ENCODE data around the gene ABL1.
"Not testable (repeated sequence)": the region's sequence is repeated elsewhere in the genome, so short reads cannot be mapped to it uniquely, and the experiment has no call there.

Gene ABL1

DNA sequence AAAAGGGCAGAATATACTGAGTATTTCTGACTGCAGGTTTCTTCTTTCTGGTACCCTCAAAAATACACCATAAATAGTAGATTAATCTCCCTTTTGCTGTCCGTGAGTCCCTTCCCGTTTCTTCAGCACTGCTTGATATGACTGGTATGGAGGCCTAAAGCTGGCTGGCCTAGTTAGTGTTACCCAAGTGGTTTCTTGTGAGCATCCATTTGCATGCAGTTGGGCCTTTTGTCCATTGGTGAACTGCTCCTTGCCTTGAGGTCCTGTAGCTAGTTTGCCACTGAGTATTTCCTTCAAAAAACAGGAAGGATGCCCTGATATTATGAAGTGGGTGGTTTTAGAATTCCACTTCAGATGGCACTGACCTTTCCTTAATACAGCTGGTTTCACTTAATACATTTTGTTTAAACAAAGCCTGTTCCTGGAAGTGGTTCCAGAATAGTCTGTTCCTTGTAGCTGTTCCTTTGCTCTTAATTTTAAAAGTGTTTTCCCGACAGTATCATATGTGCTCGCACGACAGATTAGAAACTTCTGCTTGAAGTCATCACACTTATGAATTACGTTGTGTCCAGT is 40.0 kb upstream of the ABL1 start:
- POLR2A ChIA-PET: no interaction called here
- CTCF ChIA-PET: interaction anchor here (0.7 to 1.8 kb wide), 7 partner anchors 24 to 1500 kb away, joined by 3 to 8 read pairs (median 4); no protein-coding TSS in a partner anchor
- Histone ChIP-seq H3K27ac (ENCODE audit: extremely low read depth, low read depth, low read length) (no peak overlapping the region), H3K4me1 (ENCODE audit: control insufficient read depth, insufficient read depth, low read length) (no peaks in the 10 kb centered on the region), H3K36me3 (ENCODE audit: control insufficient read depth in 2 of 2, insufficient read depth in 1 of 2, low read length in 2 of 2) (no peaks in the 10 kb centered on the region), H3K4me3 (ENCODE audit: low read depth, low read length) (no peak overlapping the region), H3K9me3 (ENCODE audit: control insufficient read depth, insufficient read depth, low read depth, low read length) (no peaks in the 10 kb centered on the region)
- TF ChIP-seq ZNF843 (tag by site-specific recombination; IDR thresholded peaks at IDR 0.05): no peak
- TF ChIP-seq ZNF558 (tag by site-specific recombination; IDR thresholded peaks at IDR 0.05): no peak
- TF ChIP-seq ZNF600 (tag by site-specific recombination; IDR thresholded peaks at IDR 0.05): no peak

DNA sequence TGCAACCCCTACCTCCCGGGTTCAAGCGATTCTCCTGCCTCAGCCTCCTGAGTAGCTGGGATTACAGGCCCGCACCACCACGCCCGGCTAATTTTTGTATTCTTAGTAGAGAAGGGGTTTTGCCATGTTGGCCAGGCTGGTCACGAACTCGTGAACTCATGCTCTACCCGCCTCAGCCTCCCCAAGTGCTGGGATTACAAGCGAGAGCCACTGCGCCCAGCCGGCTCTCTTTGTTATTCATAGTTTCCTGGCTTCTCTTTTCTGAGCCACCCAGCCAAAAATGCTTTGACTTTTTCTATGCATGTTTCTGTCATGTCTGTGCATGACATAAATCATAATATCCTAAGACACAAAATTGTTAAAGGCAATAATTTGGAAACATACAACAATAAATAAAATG is 31.9 kb upstream of the ABL1 start:
- H3K27ac ChIP-seq (ENCODE audit: extremely low read depth, low read depth, low read length); H3K4me1 ChIP-seq (ENCODE audit: control insufficient read depth, insufficient read depth, low read length); H3K4me3 ChIP-seq (ENCODE audit: low read depth, low read length); H3K9me3 ChIP-seq (ENCODE audit: control insufficient read depth, insufficient read depth, low read depth, low read length); H3K36me3 ChIP-seq (ENCODE audit: control insufficient read depth in 2 of 2, insufficient read depth in 1 of 2, low read length in 2 of 2); POLR2A ChIA-PET: not testable (repeated sequence)
- CTCF ChIA-PET: interaction anchor here (0.6 to 1.3 kb wide), 4 partner anchors 31 to 63 kb away, joined by 3 to 4 read pairs (median 3); no protein-coding TSS in a partner anchor

DNA sequence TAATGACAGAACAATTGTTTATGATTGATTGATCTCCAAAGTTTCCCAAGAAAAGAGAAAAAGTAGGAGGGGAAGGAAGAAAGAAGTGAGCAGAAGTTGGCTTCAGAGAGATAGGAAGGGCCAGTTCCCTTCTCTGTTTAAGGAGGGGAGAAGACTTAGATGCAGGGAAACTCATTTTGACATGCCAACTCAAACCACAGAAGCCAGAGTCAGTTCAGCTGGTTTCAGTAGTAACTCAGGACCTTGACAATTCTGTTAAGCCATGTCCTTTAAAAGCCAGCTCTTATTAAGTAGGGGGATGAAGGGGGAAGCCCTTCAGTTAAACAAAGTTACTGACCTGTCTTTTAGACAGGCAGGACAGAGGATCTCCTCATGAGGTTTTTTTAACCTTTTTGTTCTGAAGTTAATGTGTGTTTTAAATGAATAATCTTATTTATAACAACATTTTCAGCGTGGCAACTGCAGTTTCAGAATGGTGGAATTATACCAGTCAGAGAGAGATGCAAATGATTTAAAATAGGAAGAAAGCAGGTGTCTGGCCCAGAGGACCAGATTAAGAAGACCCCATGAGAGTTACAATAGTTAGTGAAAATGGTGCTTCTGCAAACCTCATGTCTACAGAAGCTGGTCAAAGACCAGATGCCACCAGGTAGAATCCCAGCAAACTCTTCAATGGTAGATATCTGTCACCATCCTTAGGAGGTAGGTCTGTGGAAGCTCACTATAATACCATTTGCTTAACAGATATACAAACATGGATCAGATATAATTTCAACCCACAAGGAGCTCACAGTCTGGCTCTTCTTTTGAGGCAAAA is 29.3 kb upstream of the ABL1 start:
- ChIA-PET POLR2A (no interaction called here), CTCF (interaction anchor here (0.6 to 1.4 kb wide), 8 partner anchors 10 to 1185 kb away, joined by 3 to 4 read pairs (median 3); partner anchors contain the start of genes C9orf50 and QRFP)
- Histone ChIP-seq H3K9me3 (ENCODE audit: control insufficient read depth, insufficient read depth, low read depth, low read length) (no peaks in the 10 kb centered on the region), H3K36me3 (ENCODE audit: control insufficient read depth in 2 of 2, insufficient read depth in 1 of 2, low read length in 2 of 2) (no peaks in the 10 kb centered on the region), H3K4me3 (ENCODE audit: low read depth, low read length) (no peak overlapping the region), H3K4me1 (ENCODE audit: control insufficient read depth, insufficient read depth, low read length) (no peaks in the 10 kb centered on the region), H3K27ac (ENCODE audit: extremely low read depth, low read depth, low read length) (no peak overlapping the region)
- TF ChIP-seq MYNN (tag by site-specific recombination; IDR thresholded peaks at IDR 0.05; ENCODE audit: borderline replicate concordance) (no peak), ZBTB20 (tag by site-specific recombination; IDR thresholded peaks at IDR 0.05) (no peak), ZNF416 (tag by site-specific recombination; IDR thresholded peaks at IDR 0.05) (no peak), ZNF184 (tag by site-specific recombination; IDR thresholded peaks at IDR 0.05) (no peak), ZFHX2 (tag by site-specific recombination; conservative IDR thresholded peaks at IDR 0.05) (no peak)
- TF ChIP-seq, protein P1, sequence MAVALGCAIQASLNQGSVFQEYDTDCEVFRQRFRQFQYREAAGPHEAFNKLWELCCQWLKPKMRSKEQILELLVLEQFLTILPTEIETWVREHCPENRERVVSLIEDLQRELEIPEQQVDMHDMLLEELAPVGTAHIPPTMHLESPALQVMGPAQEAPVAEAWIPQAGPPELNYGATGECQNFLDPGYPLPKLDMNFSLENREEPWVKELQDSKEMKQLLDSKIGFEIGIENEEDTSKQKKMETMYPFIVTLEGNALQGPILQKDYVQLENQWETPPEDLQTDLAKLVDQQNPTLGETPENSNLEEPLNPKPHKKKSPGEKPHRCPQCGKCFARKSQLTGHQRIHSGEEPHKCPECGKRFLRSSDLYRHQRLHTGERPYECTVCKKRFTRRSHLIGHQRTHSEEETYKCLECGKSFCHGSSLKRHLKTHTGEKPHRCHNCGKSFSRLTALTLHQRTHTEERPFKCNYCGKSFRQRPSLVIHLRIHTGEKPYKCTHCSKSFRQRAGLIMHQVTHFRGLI (tag by site-specific recombination; IDR thresholded peaks at IDR 0.05): no peak

DNA sequence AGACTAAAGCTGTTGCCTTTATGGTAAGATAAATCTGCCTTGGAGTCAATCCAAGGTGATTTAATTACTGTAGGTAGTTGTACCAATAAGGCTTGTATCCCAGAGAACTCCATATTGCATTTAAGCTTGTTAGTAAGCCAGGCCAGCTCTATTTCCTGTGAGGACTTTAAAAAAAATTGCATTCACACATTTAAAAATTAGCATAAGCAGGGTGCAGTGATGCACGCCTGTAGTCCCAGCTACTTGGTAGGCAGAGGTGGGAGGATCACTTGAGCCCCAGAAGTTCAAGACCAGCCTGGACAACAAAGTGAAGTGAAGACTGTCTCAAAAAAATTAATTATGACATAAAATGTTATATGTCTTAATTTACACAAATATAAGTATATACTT is 28.7 kb upstream of the ABL1 start:
- POLR2A ChIA-PET: no interaction called here

More for the DNA sequence above, 28.7 kb upstream of the ABL1 start:
- CTCF ChIA-PET: interaction anchor here (0.6 to 1.4 kb wide), 8 partner anchors 10 to 105 kb away, joined by 3 to 4 read pairs (median 3); partner anchors contain the start of gene QRFP
- H3K4me1 ChIP-seq (ENCODE audit: control insufficient read depth, insufficient read depth, low read length): no peaks in the 10 kb centered on the region
- H3K27ac ChIP-seq (ENCODE audit: extremely low read depth, low read depth, low read length): no peak overlapping the region
- H3K36me3 ChIP-seq (ENCODE audit: control insufficient read depth in 2 of 2, insufficient read depth in 1 of 2, low read length in 2 of 2): no peaks in the 10 kb centered on the region
- no peak overlapping the region for H3K4me3 ChIP-seq (ENCODE audit: low read depth, low read length)
- H3K9me3 ChIP-seq (ENCODE audit: control insufficient read depth, insufficient read depth, low read depth, low read length): no peaks in the 10 kb centered on the region
- TF ChIP-seq, protein P2, sequence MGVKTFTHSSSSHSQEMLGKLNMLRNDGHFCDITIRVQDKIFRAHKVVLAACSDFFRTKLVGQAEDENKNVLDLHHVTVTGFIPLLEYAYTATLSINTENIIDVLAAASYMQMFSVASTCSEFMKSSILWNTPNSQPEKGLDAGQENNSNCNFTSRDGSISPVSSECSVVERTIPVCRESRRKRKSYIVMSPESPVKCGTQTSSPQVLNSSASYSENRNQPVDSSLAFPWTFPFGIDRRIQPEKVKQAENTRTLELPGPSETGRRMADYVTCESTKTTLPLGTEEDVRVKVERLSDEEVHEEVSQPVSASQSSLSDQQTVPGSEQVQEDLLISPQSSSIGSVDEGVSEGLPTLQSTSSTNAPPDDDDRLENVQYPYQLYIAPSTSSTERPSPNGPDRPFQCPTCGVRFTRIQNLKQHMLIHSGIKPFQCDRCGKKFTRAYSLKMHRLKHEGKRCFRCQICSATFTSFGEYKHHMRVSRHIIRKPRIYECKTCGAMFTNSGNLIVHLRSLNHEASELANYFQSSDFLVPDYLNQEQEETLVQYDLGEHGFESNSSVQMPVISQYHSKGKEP (tag by site-specific recombination; IDR thresholded peaks at IDR 0.05): 0 out of 2 replicates have a peak, but pooled peaks have one; percentile 23
- TF ChIP-seq KLF7 (tag by site-specific recombination; IDR thresholded peaks at IDR 0.05; ENCODE audit: borderline replicate concordance): no peak

All from HEK293 (cell line).